Type B pancreatic cell (in vitro differentiated cells): Measurements from ENCODE around the gene FABP3. TPM values are rescaled to one million over a fixed set of nuclear protein-coding genes. Genes with fewer than 3 reads are reported as not detected.
"Not testable (repeated sequence)": the region's sequence is repeated elsewhere in the genome, so short reads cannot be mapped to it uniquely, and the experiment has no call there.

Experiments
- DNase-seq: peaks from one replicate; pipeline ENCODE4 v3.0.0; 2021; ENCODE audit warnings: mixed read lengths; ENCODE audit not compliant: unreplicated experiment; ENCODE audit errors: extremely low spot score
- H3K27ac Mint-ChIP-seq: 2 replicates; pipeline ENCODE4 v1.8.0; 2021; ENCODE audit warnings: mild to moderate bottlenecking, mixed read lengths
- H3K27me3 Mint-ChIP-seq: 2 replicates; pipeline ENCODE4 v1.8.0; 2021; ENCODE audit warnings: mixed read lengths
- H3K36me3 Mint-ChIP-seq: 2 replicates; pipeline ENCODE4 v1.8.0; 2021; ENCODE audit warnings: mixed read lengths
- H3K4me1 Mint-ChIP-seq: one replicate; pipeline ENCODE4 v1.8.0; 2021; ENCODE audit warnings: mixed read lengths; ENCODE audit not compliant: unreplicated experiment
- H3K4me3 Mint-ChIP-seq: 2 replicates; pipeline ENCODE4 v1.8.0; 2021; ENCODE audit warnings: mild to moderate bottlenecking, mixed read lengths
- H3K9me3 Mint-ChIP-seq: 2 replicates; pipeline ENCODE4 v1.8.0; 2021; ENCODE audit warnings: mixed read lengths
- CTCF ChIP-seq: fragments of 200-600 bp; sonication (generic); conservative IDR thresholded peaks from 2 replicates; pipeline ENCODE4 v1.5.0; 2021; ENCODE audit warnings: antibody characterized with exemption, mild to moderate bottlenecking
- total RNA-seq: library from RNA; stranded (reverse); gene quantifications from 2 replicates; pipeline ENCODE4 v1.2.1, GENCODE V29; 2021; ENCODE audit warnings: low replicate concordance

The FABP3 gene
- total RNA-seq, 1 donor from 2014 or later: 16.4 TPM

GRCh38 chr1:31389616-31390015 lies 16.7 kb upstream of the FABP3 start:
- no peaks in the 10 kb centered on the region for H3K27me3 Mint-ChIP-seq
- H3K9me3 Mint-ChIP-seq: no peaks in the 10 kb centered on the region
- H3K36me3 Mint-ChIP-seq: no peaks in the 10 kb centered on the region
- peak overlapping the region; percentile 58 for H3K4me3 Mint-ChIP-seq
- no peak for TF ChIP-seq CTCF
- H3K4me1 Mint-ChIP-seq: peaks cover 10% of the 10 kb centered on the region
- H3K27ac Mint-ChIP-seq: peak overlapping the region; percentile 99
- no peak for DNase-seq

- peak overlapping the region; percentile 57 for H3K27ac Mint-ChIP-seq
- H3K9me3 Mint-ChIP-seq: no peaks in the 10 kb centered on the region
- TF ChIP-seq CTCF: no peak
- DNase-seq: no peak
- peaks cover 7% of the 10 kb centered on the region for H3K4me1 Mint-ChIP-seq
- H3K4me3 Mint-ChIP-seq: no peak overlapping the region
- no peaks in the 10 kb centered on the region for H3K27me3 Mint-ChIP-seq
- no peaks in the 10 kb centered on the region for H3K36me3 Mint-ChIP-seq
Measured at GRCh38 chr1:31387612-31388011, 14.7 kb upstream of the FABP3 start.

- not testable (repeated sequence) for DNase-seq, H3K27ac Mint-ChIP-seq, H3K36me3 Mint-ChIP-seq, H3K9me3 Mint-ChIP-seq, H3K27me3 Mint-ChIP-seq, H3K4me3 Mint-ChIP-seq
- H3K4me1 Mint-ChIP-seq: peaks cover 11% of the 10 kb centered on the region
Measured at GRCh38 chr1:31386576-31387243, 13.8 kb upstream of the FABP3 start.

GRCh38 chr1:31383967-31384366 lies 11.1 kb upstream of the FABP3 start:
- H3K9me3 Mint-ChIP-seq: no peaks in the 10 kb centered on the region
- no peak for TF ChIP-seq CTCF
- no peaks in the 10 kb centered on the region for H3K27me3 Mint-ChIP-seq
- no peaks in the 10 kb centered on the region for H3K36me3 Mint-ChIP-seq
- peak overlapping the region; percentile 22 for H3K27ac Mint-ChIP-seq
- peaks cover 17% of the 10 kb centered on the region for H3K4me1 Mint-ChIP-seq
- no peak overlapping the region for H3K4me3 Mint-ChIP-seq
- DNase-seq: no peak

GRCh38 chr1:31382379-31382989 lies 9.6 kb upstream of the FABP3 start:
- no peaks in the 10 kb centered on the region for H3K36me3 Mint-ChIP-seq
- H3K9me3 Mint-ChIP-seq: no peaks in the 10 kb centered on the region
- no peak for DNase-seq
- no peaks in the 10 kb centered on the region for H3K27me3 Mint-ChIP-seq
- H3K27ac Mint-ChIP-seq: peak overlapping the region; percentile 71
- H3K4me1 Mint-ChIP-seq: peaks cover 21% of the 10 kb centered on the region
- no peak for TF ChIP-seq CTCF
- H3K4me3 Mint-ChIP-seq: no peak overlapping the region
